LNCAP (cell line): ENCODE data around the gene SLC24A3.

Experiments used
- TF ChIP-seq, protein P1 (sequence below): fragments of 450-650 bp; IDR thresholded peaks from 2 replicates; pipeline ENCODE4 v1.5.1; 2017; ENCODE audit warnings: mild to moderate bottlenecking

Gene SLC24A3

DNA sequence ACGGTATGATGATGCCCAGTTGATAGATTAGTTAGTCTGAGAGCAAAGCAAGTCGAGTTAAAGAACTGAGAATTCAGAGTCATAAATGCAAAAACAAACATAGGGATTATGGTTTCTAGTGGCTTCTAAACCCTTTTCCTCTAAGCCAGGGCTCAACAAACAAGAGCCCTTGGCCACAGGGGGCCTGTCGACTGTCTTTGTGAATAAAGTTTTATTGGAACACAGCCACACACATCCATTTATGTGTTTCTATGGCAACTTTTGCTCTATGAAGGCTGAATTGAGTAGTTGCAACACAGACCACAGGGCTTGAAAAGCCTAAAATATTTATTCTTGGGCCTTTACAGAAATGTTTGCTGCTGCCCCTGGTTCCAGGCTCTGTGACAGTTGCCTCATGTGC, 76.2 kb downstream of the SLC24A3 start:
- TF ChIP-seq, protein P1, sequence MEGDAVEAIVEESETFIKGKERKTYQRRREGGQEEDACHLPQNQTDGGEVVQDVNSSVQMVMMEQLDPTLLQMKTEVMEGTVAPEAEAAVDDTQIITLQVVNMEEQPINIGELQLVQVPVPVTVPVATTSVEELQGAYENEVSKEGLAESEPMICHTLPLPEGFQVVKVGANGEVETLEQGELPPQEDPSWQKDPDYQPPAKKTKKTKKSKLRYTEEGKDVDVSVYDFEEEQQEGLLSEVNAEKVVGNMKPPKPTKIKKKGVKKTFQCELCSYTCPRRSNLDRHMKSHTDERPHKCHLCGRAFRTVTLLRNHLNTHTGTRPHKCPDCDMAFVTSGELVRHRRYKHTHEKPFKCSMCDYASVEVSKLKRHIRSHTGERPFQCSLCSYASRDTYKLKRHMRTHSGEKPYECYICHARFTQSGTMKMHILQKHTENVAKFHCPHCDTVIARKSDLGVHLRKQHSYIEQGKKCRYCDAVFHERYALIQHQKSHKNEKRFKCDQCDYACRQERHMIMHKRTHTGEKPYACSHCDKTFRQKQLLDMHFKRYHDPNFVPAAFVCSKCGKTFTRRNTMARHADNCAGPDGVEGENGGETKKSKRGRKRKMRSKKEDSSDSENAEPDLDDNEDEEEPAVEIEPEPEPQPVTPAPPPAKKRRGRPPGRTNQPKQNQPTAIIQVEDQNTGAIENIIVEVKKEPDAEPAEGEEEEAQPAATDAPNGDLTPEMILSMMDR: no peak

DNA sequence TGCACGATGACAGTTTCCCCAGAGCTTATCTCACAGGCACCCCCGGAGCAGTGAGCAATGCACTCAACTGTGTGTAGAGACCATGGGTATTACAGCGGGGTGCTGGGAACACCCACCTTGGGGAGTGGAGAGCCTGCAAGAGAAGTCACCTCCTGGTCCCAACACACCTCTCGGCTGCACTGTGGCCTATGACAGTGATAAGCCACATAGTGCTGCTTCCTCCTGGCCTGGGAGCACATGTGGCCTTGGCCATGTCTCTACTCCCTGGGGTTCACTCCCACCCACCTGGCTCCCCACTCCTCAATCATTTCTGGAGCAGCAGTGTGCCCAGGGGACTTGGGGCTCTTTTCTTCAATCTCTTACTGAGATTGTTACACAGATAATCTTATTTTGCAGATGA, 77.0 kb downstream of the SLC24A3 start:
- TF ChIP-seq, protein P1: no peak

DNA sequence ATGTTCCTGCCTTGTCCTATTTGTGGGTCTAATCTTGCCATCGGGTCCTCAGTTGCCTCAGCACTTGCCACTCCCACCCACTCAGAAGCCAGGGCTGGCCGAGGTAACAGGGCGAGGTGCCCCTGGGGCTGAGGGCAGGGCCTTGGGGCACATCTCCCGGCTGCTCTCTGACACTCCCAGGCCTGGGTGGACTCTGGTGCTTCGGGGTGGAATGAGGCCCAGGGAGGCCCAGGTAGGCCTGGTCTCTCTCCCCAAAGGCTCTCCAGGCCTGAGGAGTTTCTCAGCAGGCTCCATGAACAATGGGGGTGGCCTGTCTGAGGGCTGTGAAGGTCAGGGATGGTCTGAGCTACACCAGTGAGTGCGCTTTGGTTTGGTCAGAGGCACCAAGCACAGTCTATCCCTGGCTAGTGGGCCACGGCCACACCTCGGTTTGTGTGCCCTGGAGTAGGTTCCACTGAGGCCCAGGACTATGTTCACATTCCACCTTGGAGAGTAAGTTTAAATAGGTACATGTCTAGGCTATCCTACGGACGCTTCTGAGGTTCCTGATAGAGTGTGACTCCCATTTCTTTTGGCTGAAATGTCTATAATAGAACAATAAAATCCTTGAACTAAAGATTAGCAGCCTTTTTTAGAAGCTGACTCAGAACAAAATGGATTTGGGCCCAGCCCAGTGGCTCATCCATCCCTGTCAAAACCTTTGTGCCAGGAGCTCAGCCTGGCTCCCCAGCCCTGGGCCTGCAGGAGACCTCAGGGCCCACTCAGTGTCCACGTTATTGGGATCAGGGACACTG, 78.8 kb downstream of the SLC24A3 start:
- TF ChIP-seq, protein P1: no peak

DNA sequence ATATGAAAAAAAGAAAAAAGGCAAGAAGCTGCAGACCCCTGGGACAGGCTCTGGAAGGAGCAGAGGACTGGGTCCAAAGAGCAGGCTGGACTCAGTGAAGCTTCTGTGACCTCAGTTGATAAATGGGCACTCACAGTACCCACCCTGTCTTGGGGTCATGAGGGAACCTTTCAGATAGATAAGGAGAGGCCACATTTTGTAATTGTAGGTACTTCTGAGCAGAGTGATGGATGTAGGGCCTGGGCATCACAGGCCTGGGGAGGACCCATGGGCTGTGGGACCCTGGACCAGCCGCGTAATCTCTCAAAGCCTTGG, 79.3 kb downstream of the SLC24A3 start:
- TF ChIP-seq, protein P1: no peak

DNA sequence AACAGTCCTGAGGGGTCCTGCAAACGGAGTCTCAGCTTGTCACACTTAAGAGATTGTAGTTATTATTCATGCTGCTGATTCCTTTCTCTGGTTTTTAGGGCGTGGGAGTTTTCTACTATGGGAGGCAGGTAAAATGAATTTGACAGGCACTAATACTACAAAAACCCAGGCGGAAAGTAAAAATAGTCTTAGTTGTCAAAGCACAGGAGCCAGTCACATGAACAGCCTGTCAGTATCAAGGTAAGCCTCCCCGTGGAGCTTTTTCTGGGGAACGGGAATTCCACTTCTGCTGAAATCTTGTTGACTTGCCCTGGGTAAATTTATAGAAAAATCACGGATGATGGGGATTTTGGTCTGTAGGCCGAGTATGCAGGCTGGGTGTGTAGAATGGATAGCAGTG, 79.8 kb downstream of the SLC24A3 start:
- TF ChIP-seq, protein P1: no peak

DNA sequence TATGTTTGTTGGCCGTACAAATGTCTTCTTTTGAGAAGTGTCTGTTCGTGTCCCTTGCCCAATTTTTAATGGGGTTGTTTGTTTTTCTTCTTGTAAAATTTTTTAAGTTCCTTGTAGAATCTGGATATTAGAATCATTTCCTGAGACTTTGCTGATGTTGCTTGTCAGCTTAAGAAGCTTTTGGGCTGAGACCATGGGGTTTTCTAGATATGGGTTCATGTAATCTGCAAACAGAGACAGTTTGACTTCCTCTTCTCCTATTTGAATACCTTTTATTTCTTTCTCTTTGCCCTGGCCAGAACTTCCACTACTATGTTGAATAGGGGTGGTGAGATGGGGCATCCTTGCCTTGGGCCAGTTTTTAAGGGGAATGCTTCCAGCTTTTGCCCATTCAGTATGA, 82.6 kb downstream of the SLC24A3 start:
- TF ChIP-seq, protein P1: no peak

DNA sequence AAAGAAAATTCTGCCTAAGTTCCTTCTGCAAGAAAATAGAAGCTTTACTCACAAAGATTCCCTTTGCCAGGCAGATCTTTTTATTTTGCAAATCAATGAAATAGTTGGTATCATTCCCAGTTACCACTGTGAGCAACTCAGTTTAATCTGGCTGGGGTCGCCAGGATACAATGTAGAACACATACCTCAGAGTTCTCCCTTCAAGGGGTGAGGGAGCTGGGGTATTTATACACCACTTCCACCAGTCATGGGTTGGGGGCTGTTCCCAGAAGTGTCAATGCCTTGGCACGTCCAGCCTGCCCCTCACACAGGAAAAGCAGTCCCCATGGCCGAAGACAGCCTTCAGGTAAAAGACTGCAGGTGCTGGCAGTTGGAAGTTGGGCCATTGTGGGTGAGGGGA, 86.2 kb downstream of the SLC24A3 start:
- TF ChIP-seq, protein P1: no peak

DNA sequence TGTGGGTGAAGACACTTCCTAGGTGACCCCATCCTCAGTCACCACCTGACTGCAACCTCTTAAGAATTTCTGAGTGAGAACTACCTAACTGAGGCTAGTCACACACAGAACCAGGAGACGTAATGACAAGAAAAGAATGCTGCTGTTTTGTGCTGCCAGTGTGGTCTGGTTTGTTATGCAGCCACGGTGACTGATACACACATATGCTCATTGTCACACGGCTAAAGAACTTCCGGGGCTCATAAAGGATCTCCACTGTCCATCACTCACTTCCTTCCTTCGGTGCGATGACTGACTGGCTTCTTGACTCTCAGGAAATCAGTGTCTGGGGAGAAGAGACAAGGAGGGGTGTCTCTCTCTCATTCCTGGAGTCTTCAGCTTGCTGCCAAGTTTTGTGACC, 88.0 kb downstream of the SLC24A3 start:
- TF ChIP-seq, protein P1: no peak
